ENCODE data around the gene MTHFD1L. TPM values are rescaled to one million over a fixed set of nuclear protein-coding genes. Genes with fewer than 3 reads are reported as not detected.
A peak's percentile ranks its signal among the peaks of the same experiment; 100 is the strongest.

The MTHFD1L gene
- total RNA-seq, 4 donors from 2014 or later: 2.5 to 7.1 (median 4.2) TPM

- peaks cover 27 to 54% (median 40%) of the 10 kb centered on the region in 4 donors for H3K4me1 ChIP-seq
- no peaks in the 10 kb centered on the region for H3K36me3 ChIP-seq
- H3K4me3 ChIP-seq: no peak overlapping the region
- intact Hi-C loops (cut with DNase I): no loop called here
- H3K27ac ChIP-seq (replicated peaks in 1 of 4): peak overlapping the region; percentile 67 to 77 (median 72)
- H3K27me3 ChIP-seq: no peaks in the 10 kb centered on the region
- peak; percentile 75 for DNase-seq (ENCODE audit: extremely low spot score)
- WGBS: 68% methylated on average over 6 of the region's 6 CpGs
- TF ChIP-seq EP300 (IDR thresholded peaks at IDR 0.05): no peak
- TF ChIP-seq CTCF (IDR thresholded peaks at IDR 0.05): no peak
- TF ChIP-seq POLR2AphosphoS5 (IDR thresholded peaks at IDR 0.05): no peak
- TF ChIP-seq POLR2A (IDR thresholded peaks at IDR 0.05; ENCODE audit: low read depth): no peak
- H3K9me3 ChIP-seq: no peaks in the 10 kb centered on the region
Observed at GRCh38 chr6:151068761-151069312, 203.3 kb downstream of the MTHFD1L start.

GRCh38 chr6:151069641-151070040, 204.1 kb downstream of the MTHFD1L start:
- TF ChIP-seq EP300 (IDR thresholded peaks at IDR 0.05): no peak
- TF ChIP-seq POLR2A (IDR thresholded peaks at IDR 0.05; ENCODE audit: low read depth): no peak
- no peak for TF ChIP-seq POLR2AphosphoS5 (IDR thresholded peaks at IDR 0.05)
- TF ChIP-seq CTCF (IDR thresholded peaks at IDR 0.05): no peak
- WGBS: 95% methylated on average over 8 of the region's 8 CpGs
- Histone ChIP-seq H3K27me3 (no peaks in the 10 kb centered on the region), H3K27ac (replicated peaks in 1 of 4) (peak overlapping the region; percentile 67 to 77 (median 72)), H3K9me3 (no peaks in the 10 kb centered on the region), H3K36me3 (no peaks in the 10 kb centered on the region), H3K4me3 (no peak overlapping the region), H3K4me1 (peaks cover 27 to 50% (median 40%) of the 10 kb centered on the region in 4 donors)
- intact Hi-C loops (cut with DNase I): no loop called here
- DNase-seq (ENCODE audit: extremely low spot score): peak; percentile 64

GRCh38 chr6:151070631-151071051, 205.1 kb downstream of the MTHFD1L start:
- H3K4me1 ChIP-seq: peaks cover 27 to 47% (median 40%) of the 10 kb centered on the region in 4 donors
- H3K27me3 ChIP-seq: no peaks in the 10 kb centered on the region
- H3K4me3 ChIP-seq: peak overlapping the region; percentile 29 to 47 (median 42)
- WGBS: 43% methylated on average over 3 of the region's 3 CpGs
- intact Hi-C loops (cut with DNase I): no loop called here
- H3K9me3 ChIP-seq: no peaks in the 10 kb centered on the region
- H3K36me3 ChIP-seq: no peaks in the 10 kb centered on the region
- H3K27ac ChIP-seq (replicated peaks in 1 of 4): peak overlapping the region; percentile 54 to 77 (median 62)
- TF ChIP-seq POLR2A (IDR thresholded peaks at IDR 0.05; ENCODE audit: low read depth) (no peak), CTCF (IDR thresholded peaks at IDR 0.05) (no peak), EP300 (IDR thresholded peaks at IDR 0.05) (no peak), POLR2AphosphoS5 (IDR thresholded peaks at IDR 0.05) (no peak)
- DNase-seq (ENCODE audit: extremely low spot score): peak; percentile 50

- Histone ChIP-seq H3K27ac (replicated peaks in 1 of 4) (peak overlapping the region; percentile 54 to 77 (median 62)), H3K36me3 (no peaks in the 10 kb centered on the region), H3K4me3 (peak overlapping the region; percentile 29 to 47 (median 42)), H3K4me1 (peaks cover 27 to 46% (median 40%) of the 10 kb centered on the region in 4 donors), H3K9me3 (no peaks in the 10 kb centered on the region), H3K27me3 (no peaks in the 10 kb centered on the region)
- TF ChIP-seq POLR2AphosphoS5 (IDR thresholded peaks at IDR 0.05) (peak; percentile 43 to 49), EP300 (IDR thresholded peaks at IDR 0.05) (no peak)
- WGBS: 34% methylated on average over 8 of the region's 8 CpGs
- intact Hi-C loops (cut with DNase I): no loop called here
- peak; percentile 89 for DNase-seq (ENCODE audit: extremely low spot score)
Observed at GRCh38 chr6:151071295-151071694, 205.8 kb downstream of the MTHFD1L start.

GRCh38 chr6:151073146-151073545, 207.6 kb downstream of the MTHFD1L start:
- Histone ChIP-seq H3K4me3 (no peak overlapping the region), H3K36me3 (no peaks in the 10 kb centered on the region), H3K9me3 (no peaks in the 10 kb centered on the region), H3K27ac (replicated peaks in 1 of 4) (no peak overlapping the region), H3K27me3 (no peaks in the 10 kb centered on the region), H3K4me1 (peaks cover 20 to 35% (median 29%) of the 10 kb centered on the region in 4 donors)
- WGBS: 72% methylated on average over 4 of the region's 4 CpGs
- DNase-seq (ENCODE audit: extremely low spot score): no peak
- intact Hi-C loops (cut with DNase I): no loop called here
- TF ChIP-seq POLR2A (IDR thresholded peaks at IDR 0.05; ENCODE audit: low read depth) (no peak), CTCF (IDR thresholded peaks at IDR 0.05) (no peak), EP300 (IDR thresholded peaks at IDR 0.05) (no peak), POLR2AphosphoS5 (IDR thresholded peaks at IDR 0.05) (no peak)
